HT-29 (cell line): Measurements from ENCODE around the gene ZNF710. TPM values are rescaled to one million over a fixed set of nuclear protein-coding genes. Genes with fewer than 3 reads are reported as not detected.

Experiments used
- DNase-seq: peaks from one replicate; pipeline ENCODE4 v3.0.0-alpha.2; 2015; ENCODE audit warnings: low spot score
- total RNA-seq: library from RNA; depleted of rRNA; stranded (reverse); fragments of >200 nt; shearing (Covaris generic); gene quantifications from 2 replicates; pipeline ENCODE4 v1.2.3, GENCODE V29; 2014

ZNF710 gene
- total RNA-seq, 1 experiment from 2014 or later, result 66.9 TPM

DNA sequence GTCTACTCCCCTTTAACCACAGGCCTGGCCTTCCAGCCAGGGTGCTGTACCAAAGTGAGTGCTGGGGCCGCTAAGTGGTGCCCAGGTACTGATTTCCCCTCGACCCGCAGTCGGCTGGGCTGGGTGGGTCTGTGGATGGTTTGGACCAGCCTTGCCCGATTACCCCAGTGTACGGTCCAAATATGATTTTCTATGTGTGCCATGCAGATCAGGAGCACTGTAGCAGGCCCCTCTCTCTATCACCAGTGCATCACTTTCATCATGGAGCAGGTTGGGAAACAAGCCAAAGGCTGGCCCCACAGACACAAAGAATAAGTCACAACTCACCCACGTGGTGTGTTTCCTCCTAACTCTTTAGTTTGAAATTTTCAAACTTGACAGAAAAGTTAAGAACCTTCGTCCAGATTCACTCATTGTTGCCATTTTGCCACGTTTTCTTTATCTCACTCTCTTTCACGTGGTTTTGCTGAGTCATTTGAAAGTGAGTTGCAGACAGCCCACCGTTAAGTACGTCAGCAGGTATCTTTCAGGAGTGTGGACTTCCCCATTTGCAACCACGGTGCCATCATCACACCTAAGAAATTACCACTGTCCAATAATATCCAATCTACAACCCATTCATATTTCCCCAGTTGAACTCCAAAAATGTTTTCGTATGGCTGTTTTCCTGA lies 37.0 kb downstream of the ZNF710 start:
- no peak for DNase-seq

DNA sequence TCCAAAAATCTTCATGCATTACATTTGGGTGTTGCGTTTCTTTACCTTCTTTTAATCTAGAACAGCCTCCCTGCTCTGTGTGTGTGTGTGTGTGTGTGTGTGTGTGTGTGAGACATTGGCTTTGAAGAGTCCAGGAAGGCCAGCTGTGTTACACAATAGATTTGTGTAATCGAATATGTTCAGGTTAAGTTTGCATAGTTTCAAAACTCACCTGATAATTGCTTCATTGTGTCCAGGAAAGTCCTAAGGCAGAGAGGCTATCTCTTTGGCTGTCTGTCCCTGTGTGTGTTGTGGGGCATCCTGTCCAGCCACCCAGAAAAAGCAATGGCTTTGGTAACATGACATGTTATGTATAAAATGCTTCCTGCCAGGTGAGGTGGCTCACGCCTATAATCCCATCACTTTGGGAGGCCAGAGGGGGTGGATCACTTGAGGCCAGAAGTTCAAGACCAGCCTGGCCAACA lies 37.5 kb downstream of the ZNF710 start:
- DNase-seq, result no peak

- no peak for DNase-seq
Measured at GRCh38 chr15:90039996-90040395, 38.9 kb downstream of the ZNF710 start.

DNA sequence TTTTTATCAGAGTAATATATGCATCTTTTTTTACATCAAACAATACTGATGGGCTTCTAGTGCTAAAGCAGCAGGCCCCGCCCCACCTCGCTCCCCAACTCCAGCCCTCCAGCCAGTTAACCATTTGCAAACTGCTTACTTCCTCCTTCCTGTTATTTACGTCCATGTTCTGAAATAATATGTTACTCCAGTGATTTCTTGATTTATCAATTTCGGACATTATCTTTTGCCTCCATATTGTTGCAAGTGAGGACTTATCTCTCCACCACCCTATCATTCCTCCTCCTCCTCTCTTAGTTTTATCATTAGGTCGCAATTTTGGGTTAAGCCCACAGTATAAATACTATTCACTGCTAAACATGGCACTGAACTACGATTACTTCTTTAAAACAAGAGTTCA lies 39.5 kb downstream of the ZNF710 start:
- peak; percentile 62 for DNase-seq

GRCh38 chr15:90042356-90042755 lies 41.2 kb downstream of the ZNF710 start:
- DNase-seq, result no peak

DNA sequence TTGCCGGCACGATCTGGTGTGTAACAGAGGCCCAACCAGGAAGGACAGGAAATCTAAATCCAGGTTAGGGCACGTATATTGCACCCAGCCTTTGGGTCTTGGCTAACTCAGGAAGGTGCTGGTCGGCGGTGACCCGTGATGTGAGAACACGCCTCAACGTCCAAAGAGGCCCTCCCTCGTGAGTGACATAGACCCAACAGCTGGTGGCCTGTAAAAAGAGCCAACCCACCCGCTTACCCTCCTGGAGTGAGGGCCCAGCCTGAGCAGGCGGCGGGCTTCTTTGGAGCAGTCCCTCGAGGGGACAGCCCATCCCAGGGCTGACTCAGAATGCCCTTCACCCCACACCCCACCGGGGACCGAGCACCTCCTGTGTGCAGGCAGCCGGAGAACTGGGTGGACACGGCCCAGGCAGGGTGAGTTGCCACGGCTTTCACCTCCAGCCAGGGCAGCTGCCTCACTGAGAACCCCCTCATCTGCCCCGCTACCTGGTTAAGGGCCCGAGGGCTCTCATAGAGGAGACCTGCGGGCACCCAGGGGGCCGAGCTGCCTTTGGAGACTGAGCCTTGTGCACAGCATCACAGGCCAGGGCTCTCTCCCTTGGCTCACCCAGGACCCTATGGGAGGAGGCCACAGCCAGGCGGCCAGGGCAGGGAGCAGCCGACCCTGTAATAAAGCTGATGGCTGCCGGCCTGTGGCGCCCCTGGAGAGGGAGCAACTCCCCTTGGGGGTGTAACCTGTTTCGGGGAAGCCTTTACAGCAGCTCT lies 41.8 kb downstream of the ZNF710 start:
- no peak for DNase-seq

DNA sequence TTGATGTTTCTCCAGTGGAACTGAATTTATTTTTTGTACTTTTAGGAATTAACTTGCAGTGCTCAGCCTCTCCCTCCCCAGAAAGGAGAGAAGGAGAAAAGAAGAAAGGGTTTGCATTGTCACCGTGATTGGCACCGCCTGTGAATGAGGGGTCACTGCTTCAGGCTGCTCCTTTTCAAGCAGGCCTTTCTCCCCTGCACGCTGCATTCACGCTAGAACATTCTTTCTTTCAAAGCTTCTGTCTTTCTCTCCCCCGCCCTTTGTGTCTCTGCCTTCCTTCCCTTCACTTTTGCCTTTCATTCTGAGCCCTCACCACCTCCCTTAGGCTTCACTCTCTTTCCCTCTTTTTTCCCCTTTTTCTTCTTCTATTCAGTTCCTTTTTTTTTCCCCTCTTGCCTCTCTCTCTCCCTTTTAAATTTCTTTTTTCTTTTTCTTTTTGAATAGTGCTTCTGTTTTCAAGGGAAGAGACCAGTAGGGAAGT lies 42.4 kb downstream of the ZNF710 start:
- DNase-seq, result no peak

DNA sequence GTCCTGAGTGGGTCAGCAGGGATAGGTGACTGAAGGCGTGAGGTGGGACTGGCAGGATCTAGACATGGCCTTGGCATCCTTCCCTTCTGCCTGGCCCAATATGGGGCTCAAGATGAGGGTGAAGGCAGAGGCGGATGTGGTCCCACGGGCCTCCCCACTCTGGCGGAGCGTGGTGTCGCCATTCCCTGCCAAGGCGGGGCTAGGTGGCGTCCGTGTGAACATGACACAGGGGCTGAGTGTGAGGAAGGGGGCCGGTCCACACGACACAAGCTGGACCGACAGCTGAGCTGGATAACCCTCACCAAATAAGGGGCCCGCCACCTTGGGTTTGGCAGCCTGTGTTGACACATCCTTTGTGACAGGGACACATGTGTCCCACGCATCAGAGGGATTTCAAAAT lies 43.1 kb downstream of the ZNF710 start:
- no peak for DNase-seq

DNA sequence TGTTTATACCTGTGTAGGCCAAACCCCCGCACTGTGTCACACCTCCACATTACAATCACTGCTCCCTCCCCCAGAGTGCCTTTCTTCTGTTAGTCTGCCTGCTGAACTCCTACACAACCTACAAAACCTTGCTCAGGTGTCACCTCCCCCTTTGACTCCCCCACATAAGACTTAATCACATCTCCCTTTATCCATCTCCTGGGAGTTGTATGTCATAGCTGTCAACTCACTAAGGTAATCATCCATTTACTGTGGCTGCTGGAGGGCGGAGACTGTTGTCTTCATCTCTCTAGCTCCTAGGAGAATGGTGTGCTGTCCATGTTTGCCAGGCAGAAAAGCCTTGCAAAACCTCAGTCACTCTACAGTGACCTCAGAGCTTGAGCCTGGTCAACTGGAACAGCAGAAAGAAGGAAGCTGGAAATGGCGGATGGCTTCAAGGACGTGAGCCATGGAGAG lies 43.8 kb downstream of the ZNF710 start:
- DNase-seq, result no peak

- DNase-seq, result no peak
Measured at GRCh38 chr15:90046289-90046688, 45.2 kb downstream of the ZNF710 start.

DNA sequence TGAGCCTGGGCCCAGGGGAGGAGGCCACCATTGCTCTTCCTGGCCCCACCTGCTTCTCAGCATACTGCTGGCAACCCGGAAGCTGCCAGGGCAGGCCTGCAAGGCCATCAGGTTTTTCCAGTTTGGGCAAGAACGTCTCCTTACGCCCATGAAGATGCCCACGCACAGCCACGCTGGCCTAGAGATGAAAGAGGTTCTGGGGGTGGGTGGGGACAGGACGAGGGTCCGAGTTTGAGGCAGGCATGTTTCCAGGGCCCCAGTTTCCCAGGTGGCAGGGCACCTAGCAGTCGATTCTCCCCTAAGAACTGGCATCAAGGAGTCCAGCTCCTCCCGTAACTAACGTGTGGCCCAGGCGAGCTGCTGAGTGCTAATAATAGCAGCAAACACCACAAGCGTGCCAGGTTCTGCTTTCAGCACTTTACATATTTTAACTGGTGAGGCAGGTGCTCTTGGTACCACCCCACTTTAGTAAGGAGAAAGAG lies 45.8 kb downstream of the ZNF710 start:
- peak; percentile 94 for DNase-seq

DNA sequence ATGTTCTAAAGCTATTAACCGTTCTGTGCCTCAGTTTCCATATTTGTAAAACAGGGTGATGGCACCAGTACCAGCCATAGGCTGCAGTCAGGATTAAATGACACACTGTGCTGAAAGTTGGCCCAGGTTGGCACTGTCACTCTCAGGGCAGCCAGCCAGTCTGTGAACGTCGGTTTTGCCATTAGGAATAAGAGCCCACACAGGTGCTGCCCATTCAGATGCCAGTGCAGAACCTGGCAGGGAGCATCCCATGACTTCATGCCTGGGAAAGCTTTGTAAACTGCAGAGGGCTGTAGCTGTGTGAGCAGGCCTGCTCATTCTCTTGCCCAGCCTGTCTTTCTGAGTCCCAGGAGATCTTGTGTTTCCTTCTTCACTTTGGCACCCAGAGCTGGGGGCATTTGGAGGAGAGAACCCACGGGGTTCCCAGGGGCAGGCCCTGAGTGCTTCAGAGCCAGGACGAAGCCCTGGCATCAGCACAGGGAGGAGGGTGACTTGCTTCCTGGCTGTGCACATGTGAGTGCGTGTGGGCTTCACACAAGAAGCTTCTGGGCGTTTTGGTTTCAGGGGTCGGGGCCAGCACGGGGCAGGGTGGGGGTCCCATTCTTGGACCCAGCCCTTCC lies 46.9 kb downstream of the ZNF710 start:
- DNase-seq, result no peak

GRCh38 chr15:90049030-90049429 lies 47.9 kb downstream of the ZNF710 start:
- no peak for DNase-seq

GRCh38 chr15:90049666-90050604 lies 48.8 kb downstream of the ZNF710 start:
- DNase-seq, result no peak

- DNase-seq, result no peak
Measured at GRCh38 chr15:90051874-90052273, 50.8 kb downstream of the ZNF710 start.

GRCh38 chr15:90053685-90054466 lies 52.8 kb downstream of the ZNF710 start:
- no peak for DNase-seq

GRCh38 chr15:90054618-90055097 lies 53.5 kb downstream of the ZNF710 start:
- peak; percentile 57 for DNase-seq

DNA sequence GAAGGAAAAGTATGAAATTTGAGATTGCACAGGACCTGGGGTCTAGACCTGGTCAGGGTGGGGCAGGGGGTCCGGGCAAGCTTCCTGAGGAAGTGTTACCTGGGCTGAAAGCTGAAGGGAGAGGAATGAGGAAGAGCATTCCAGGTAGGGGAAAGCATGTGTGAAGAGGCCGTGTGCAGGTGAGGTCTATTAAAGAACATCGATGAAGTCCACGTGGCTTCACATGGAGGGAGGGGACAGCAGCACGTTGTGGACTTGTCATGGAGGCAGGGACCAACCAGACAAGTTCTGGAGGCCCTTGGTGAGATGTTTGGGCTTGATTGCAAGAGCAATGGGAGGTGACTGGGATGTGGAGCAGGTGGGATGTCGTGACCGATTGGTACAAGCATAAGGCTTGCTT lies 54.1 kb downstream of the ZNF710 start:
- peak; percentile 85 for DNase-seq

- no peak for DNase-seq
Measured at GRCh38 chr15:90056529-90056928, 55.4 kb downstream of the ZNF710 start.

- no peak for DNase-seq
Measured at GRCh38 chr15:90058308-90058707, 57.2 kb downstream of the ZNF710 start.
